HG03575 (cell line): ENCODE results near the gene IRF2BPL.

Experiments used
- ATAC-seq: cut with Tn5 transposase; IDR thresholded peaks from one replicate; pipeline ENCODE4 v1.9.1; 2021; ENCODE audit not compliant: unreplicated experiment, insufficient number of reproducible peaks, low FRiP score; ENCODE audit errors: extremely low read depth

The IRF2BPL gene

DNA sequence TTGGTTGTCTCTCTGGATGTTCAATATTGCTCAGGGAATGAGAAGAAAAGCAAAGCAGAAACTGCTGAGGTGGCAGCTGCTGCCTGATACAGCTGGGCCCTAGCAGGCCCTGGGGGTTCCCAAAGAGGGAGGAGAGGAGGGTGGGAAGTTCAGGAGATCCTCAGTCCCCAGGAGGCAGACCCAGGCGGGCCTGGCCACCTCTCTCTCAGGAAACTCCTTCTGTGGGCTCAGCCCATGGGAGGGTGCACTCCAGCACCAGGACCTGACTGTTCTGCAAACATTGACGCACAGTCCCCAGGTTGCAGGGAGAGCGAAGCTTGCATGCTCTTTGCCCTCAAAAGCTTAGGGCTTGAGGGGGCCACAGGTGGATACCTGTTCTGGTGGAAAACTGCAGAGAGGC, 29.6 kb downstream of the IRF2BPL start:
- ATAC-seq = no peak

DNA sequence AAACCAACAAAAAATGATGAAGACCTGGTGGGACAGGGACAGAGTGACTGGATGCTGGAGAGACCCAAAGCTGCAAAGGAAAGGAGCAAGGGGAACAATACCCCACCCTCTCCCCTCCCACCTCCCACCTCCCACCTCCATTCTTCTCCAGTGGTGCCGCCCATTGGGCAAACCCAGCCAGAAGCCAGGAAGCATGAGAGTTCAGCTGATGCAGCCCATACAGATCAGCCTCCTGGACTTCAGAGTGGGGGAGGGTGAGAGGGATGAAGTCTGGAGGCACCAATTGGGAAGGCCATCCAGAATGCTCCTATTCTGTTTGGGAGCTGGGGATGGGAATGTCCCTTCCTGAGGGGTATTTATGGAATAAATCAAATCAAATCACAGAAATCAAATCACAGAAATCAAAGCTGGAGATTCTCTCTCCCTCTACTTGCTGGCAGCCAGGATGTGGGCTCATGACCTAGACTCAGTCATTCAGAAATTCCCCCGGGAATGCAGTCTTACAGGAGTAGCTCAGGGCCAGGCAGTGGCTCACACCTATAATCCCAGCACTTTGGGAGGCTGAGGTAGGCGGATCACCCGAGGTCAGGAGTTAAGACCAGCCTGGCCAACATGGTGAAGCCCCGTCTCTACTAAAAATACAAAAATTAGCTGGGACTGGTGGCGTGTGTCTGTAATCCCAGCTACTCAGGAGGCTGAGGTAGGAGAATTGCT, 31.1 kb downstream of the IRF2BPL start:
- ATAC-seq = no peak

DNA sequence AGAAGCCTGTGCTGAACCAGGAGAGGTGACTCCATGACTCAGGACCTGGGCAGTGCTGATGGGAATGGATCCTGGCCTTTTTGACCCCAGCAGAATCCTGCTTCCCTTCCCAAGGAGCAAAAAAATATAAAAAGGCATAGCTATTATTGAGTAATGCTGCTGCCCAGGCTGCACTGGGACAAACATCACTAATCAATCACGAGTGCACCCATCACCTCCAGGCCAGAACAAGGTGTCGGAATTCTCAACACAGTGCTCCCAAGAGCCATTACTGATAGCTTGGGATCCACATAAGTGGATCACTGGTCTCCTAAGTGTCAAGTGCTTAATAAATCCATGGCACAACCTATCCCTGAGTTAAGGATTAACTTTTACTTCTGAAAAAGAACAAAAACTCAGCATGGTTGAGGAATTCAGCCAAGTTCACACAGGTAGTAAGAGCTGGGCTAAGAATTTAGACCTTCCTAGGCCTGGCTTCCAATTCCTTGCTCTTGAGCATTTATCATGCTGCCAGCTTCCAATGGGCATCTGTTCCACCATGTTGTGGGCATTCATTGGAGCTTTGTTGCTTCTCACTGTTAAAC, 31.9 kb downstream of the IRF2BPL start:
- no peak for ATAC-seq

- ATAC-seq = no peak
Observed at GRCh38 chr14:76995279-76996035, 33.1 kb downstream of the IRF2BPL start.

DNA sequence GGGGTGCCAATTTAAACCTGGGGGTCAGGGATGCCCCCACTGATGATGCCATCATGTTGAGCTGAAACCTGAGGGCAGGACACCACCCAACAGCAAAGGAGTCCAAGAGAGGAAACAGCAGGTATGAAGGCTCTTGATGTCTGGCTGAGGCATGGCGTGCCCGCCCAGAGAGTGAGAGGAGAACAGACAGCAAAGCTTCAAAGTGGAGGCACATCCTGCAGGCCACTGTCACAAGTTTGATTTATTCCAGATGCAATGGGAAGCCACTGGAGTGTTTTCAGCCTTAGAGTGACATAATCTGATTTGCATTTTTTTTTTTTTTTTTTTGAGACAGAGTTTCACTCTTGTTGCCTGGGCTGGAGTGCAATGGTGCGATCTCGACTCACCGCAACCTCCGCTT, 34.8 kb downstream of the IRF2BPL start:
- ATAC-seq = no peak

DNA sequence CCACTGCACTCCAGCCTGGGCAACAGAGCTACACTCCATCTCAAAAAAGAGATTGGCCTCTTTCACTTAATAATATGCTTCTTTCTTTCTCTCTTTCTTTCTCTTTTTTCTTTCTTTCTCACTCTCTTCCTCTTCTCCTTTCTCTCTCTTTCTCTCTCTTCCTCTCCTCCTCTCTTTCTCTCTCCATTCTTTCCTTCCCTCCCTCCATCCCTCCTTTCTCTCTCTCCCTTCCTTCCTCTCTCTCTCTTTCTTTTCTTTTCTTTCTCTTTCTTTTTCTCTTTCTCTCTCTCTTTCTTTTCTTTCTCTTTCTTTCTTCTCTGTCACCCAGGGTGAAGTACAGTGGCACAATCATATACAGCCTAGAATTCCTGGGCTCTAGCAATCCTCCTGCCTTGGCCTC, 38.4 kb downstream of the IRF2BPL start:
- ATAC-seq = no peak

DNA sequence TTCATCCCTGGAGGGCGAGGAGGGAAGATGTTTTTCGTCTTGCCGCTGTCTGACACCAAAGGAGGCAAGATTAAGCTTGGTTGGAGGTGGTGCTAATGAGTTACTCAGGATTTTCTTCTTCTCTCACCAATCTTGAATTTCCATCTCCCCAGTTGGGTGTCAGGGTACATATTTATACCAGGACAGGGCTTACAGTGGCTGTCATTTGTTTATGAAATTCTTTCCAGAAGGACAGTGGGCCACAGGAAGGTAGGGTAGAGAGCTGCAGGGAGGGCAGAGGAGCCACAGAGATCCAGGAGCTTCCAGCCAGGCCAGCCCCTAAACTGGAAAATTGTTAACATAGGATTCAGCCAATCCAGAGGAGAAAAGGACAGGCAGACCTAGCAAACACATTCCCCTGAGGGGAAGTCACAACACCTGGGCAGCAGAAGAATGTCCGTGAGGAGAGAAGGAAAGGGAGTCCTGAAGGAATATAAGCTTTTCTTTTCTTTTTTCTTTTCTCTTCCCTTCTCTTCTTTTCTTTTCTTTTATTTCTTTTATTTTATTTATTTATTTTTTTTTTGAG, 40.5 kb downstream of the IRF2BPL start:
- no peak for ATAC-seq

- ATAC-seq = no peak
Observed at GRCh38 chr14:76986231-76986565, 42.3 kb downstream of the IRF2BPL start.

DNA sequence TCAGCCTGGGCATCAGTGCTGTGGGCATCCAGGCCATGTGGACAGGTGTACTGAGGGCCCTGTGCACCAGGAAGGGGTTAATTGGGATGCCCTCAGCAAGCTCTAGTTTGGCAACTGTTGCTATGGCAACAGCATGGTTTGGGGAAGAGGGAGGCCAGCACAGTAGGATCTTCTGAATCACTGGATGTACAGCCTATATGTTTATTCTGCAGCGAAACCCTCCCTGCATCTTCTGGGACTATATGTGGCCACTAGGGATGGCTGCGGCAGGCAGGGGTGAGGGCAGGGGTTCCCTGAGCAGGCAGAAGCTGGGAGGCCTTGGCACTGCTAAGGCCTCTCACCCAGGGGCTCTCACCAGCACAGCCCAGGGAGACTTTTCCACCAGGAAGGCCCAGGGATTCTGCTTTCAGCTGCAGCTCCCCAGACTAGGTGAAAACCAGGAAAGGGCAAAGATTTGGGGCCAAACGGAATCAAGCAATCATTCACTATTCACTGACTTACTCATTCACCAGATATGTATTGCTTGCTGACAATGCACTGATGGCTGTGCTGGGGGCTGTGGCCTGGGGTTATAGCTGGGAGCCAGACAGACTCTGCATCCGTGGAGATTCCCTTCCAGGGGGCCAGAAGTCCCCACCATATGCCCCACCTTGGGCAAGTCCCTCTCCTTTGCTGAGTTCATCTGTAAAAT, 42.8 kb downstream of the IRF2BPL start:
- no peak for ATAC-seq

DNA sequence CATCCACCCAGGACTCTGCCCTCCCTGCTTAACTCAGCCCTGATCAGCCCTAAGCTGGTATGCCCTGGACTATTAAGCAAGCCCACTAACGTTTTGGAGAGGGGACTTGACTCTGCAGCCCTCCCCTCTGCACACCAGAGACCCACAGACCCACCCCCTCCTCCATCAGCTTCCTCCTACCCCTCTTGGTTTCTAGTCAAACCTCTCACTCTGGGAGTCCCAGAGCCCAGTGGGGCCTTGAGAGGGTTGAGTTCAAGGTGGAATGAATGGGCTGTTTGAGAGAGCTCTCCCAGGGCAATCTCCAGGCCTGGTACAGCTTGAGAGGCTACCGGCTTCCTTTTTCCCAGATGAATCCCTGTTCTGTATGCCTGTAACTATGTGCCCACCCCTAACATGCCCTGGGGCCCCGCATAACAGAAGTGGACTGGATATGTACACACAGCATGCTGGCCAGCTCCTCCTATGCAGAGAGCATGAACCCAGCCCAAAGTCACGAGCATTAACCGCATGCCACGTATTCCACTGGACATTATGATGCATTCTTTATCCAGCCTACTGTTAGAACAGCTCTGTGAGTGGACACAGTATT, 43.6 kb downstream of the IRF2BPL start:
- ATAC-seq = no peak

DNA sequence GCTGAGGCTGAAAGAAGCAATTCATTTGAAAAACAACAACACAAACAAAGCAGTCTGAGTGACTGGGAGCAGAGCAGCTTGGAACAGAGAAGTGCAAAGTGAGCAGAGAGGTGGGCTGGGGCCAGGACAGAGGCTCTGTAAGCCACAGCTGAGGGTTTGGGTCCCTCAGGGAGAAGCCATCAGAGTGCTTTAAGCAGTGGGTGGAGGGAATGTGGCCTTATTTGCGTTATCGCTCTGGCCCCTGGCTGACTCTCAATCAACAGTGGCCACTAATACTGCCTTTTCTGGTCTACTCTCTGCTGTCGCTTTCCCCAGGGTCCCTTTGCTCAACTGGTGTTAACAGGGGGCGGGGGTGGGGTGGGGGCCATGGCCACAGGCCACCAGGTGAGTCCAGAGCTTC, 44.2 kb downstream of the IRF2BPL start:
- ATAC-seq = no peak

- ATAC-seq = no peak
Observed at GRCh38 chr14:76981670-76982069, 46.8 kb downstream of the IRF2BPL start.

GRCh38 chr14:76977793-76978720, 50.5 kb downstream of the IRF2BPL start:
- peak; percentile 48 for ATAC-seq

DNA sequence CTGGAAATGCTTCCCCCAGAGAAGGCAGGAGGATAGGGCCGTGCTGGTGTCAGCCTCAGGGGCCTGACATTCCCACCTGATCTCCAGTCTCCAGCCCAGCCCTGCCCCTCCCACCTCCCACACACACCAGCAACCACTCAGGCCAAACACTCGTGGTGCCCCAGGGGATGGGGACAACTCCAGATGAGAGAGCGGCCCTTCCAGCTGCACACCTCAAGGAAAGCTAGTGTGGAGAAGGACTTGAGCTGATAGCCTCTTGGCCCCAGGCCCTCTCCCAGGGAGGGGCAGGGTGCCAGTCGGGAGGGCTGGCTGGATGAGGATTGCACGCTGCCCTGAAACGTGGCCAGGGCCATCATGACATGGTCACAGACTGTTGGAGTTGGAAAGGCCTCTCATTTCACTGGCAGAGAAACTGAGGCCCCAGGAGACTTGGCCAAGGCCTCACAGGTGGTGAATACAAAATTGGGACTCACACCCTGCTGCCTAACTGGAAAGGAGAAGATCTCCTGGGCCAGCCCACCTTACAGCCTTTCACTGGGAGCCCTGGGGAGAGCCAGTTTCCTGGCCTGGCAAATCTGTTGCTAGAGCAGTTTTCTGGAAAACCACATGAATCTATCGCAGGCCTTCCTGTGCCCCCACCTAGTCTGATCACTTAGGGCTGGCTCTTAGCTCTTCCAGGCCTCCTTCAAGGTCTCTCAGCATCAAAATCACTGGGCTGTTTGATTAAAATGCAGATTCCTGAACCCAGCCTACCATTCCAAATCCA, 52.1 kb downstream of the IRF2BPL start:
- ATAC-seq = no peak

GRCh38 chr14:76975812-76976211, 52.7 kb downstream of the IRF2BPL start:
- ATAC-seq = no peak

DNA sequence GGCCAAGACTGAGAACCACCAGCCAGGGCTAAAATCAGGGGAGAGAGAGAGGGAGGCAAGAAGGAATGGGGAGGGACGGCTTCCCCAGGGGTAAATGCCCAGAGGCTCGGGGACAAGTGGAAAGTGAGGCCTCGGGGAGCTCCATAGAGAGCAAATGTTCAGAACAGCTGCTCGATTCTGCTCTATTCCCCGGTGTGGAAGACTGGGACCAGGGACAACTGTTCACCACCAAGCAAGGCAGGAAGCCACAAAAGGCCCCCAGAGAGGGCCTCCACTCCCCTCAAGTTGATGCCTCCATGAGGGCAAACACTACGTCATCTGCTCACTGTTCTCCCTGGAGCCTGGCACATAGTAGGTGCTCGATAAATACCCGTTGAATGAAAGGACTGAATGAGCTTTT, 53.5 kb downstream of the IRF2BPL start:
- ATAC-seq = no peak
